GM19035 (cell line): ENCODE data around the gene TMEM236.

Experiments
- ATAC-seq: cut with Tn5 transposase; IDR thresholded peaks from one replicate; pipeline ENCODE4 v1.9.1; 2021; ENCODE audit not compliant: unreplicated experiment

The TMEM236 gene

GRCh38 chr10:17740668-17741067, 11.3 kb upstream of the TMEM236 start:
- no peak for ATAC-seq

DNA sequence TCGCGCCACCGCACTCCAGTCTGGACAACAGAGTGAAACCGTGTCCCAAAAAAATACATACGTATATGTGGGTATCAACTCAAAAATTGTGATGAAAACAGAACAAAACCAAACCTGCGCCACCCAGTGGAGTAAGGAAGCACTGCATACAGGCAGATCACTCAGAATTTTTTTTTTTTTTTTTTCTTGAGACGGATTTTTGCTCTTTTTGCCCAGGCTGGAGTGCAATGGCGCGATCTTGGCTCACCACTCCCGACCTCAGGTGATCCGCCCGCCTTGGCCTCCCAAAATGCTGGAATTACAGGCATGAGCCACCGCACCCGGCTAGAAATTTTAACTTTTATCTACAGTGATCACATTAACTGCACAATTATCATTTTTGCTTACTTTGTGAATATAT, 9.1 kb upstream of the TMEM236 start:
- peak; percentile 64 for ATAC-seq

- no peak for ATAC-seq
Observed at GRCh38 chr10:17743437-17743836, 8.6 kb upstream of the TMEM236 start.

- no peak for ATAC-seq
Observed at GRCh38 chr10:17744341-17744861, 7.6 kb upstream of the TMEM236 start.

- ATAC-seq = no peak
Observed at GRCh38 chr10:17747883-17748550, 4.0 kb upstream of the TMEM236 start.

DNA sequence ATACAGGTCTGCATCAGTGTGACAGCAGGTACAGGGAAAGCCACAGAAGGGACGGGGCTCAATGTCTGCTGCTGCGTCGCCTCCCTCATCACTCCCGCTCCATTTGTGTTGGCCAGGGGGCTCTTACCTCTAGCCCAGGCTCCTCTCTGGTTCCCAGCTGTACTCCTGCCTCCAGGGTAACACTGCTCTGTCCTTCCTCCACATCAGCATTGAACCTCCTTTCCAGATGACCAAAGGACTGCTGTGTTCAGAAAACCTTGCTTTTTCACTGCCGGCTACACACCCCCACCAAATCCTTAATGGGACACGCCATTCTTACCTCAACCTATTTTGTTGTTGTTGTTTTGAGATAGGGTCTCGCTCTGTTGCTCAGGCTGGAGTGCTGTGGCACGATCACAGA, 2.1 kb upstream of the TMEM236 start:
- ATAC-seq = no peak

GRCh38 chr10:17756557-17757217, 4.7 kb downstream of the TMEM236 start:
- peak; percentile 92 for ATAC-seq

DNA sequence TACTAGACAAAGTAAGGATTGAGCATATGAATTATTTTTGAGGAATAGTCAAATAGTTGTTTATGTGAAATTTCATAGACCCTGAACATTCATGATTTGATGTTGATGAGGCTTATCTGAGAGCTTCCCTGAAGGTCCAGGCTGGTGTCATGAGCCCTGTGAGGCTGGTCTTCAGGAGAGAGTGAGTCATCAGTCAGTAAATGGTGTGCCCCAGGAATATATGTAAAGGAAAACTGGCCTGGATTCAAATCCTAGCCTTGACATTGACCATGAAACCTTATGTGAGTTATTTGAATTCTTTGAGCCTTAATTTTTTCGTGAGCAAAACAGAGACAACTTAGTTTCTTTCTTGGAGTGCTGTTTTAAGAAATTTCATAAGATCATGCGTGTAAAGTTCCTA, 6.2 kb downstream of the TMEM236 start:
- ATAC-seq = no peak

GRCh38 chr10:17758896-17759295, 6.9 kb downstream of the TMEM236 start:
- no peak for ATAC-seq

- no peak for ATAC-seq
Observed at GRCh38 chr10:17764142-17764541, 12.1 kb downstream of the TMEM236 start.

- ATAC-seq = no peak
Observed at GRCh38 chr10:17765602-17766001, 13.6 kb downstream of the TMEM236 start.

GRCh38 chr10:17766731-17767130, 14.7 kb downstream of the TMEM236 start:
- no peak for ATAC-seq

GRCh38 chr10:17768496-17768895, 16.5 kb downstream of the TMEM236 start:
- ATAC-seq = no peak

DNA sequence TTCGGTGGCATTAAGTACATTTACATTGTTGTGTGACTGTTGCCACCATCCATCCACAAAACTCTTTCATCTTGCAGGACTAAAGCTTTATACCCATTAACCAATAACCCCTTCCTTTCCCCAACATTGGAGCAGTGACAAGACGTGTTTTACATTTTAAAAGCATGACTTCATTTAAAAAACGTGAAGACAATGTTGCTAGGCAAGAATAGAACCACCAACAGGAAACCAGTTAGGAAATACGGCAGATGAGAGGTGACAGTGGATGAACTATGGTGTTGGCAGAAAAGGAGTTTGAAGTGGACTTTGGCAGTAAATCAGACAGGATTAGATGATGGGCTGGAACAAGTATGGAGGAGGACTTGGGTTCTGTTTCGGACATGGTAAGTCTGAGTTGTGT, 17.0 kb downstream of the TMEM236 start:
- ATAC-seq = no peak

GRCh38 chr10:17771017-17771416, 19.0 kb downstream of the TMEM236 start:
- ATAC-seq = no peak

- no peak for ATAC-seq
Observed at GRCh38 chr10:17779784-17780183, 27.8 kb downstream of the TMEM236 start.

GRCh38 chr10:17780727-17781126, 28.7 kb downstream of the TMEM236 start:
- no peak for ATAC-seq

- ATAC-seq = no peak
Observed at GRCh38 chr10:17781856-17782255, 29.9 kb downstream of the TMEM236 start.

- no peak for ATAC-seq
Observed at GRCh38 chr10:17782921-17783665, 31.1 kb downstream of the TMEM236 start.

GRCh38 chr10:17783751-17784150, 31.8 kb downstream of the TMEM236 start:
- no peak for ATAC-seq

DNA sequence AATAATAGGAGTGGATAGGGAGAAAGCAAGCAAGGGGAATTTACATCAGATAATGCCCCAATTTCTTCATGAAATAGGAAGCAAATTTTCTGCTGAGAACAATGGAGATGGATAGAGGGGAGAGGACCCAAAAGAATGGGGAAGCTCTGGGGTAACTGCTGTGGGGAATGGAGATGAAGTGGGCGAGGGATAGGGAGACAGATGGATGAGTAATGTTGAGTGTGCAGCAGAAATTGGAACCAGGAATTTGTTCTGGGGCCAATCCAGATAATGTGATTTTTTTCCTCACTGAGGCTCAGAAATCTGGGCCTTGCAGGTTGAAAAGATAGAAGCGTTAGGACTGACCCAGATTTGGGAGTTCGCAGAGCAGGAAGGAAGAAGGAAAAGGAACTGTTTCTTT, 32.7 kb downstream of the TMEM236 start:
- ATAC-seq = no peak
